Frontal cortex (tissue), 4 donors: ENCODE results near the gene PLG. TPM values are rescaled to one million over a fixed set of nuclear protein-coding genes. Genes with fewer than 3 reads are reported as not detected.
"Not testable (repeated sequence)": the region's sequence is repeated elsewhere in the genome, so short reads cannot be mapped to it uniquely, and the experiment has no call there.

Experiments
- DNase-seq, 2 donors: peaks; one replicate each; pipeline ENCODE4 v3.0.0; 2012; ENCODE audit warnings: low spot score in 2 of 2
- FAIRE-seq: peaks from 2 replicates; lab custom pipeline; 2012; peaks lifted over from hg19 to GRCh38; lab: Jason Lieb, UNC
- total RNA-seq: library from RNA; depleted of rRNA; stranded (reverse); fragments of >200 nt; gene quantifications from one replicate; pipeline ENCODE4 v1.2.3, GENCODE V29; 2014
- donor health status: control.
- donor health status: control.
- donor health status: control.

PLG gene
- total RNA-seq, 1 donor from 2014 or later, result not detected

DNA sequence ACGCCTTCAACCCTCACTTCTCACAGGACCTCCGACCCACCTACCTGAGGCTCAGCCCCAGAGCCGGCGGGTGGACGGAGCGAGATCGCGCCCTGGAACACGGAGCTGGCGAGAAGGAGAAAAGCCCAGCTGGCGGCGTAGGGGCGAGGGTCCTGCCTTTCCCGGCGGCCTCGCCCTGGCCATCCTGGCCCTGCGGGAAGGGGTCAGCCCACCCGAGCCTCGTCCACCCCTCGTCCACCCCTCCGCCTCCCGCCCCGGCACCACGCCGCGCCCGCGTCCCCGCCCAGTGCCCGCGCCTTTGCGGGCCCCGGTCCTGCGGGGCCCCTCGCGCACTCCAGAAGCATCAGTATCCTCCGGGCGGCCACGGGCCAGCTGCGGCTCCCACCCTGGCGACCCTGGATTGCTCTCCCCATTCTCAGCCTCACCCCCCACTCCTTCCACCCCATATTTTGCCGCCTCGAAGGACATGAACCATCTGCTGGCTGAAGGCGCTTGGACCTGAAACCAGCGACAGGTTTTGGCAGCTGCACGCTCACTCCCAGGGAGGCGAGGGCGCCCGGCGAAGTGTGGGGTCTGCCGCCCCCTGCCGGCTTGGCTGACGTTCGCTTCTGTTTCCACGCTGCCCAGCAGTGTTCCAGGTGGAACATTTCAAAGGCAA is 65.1 kb downstream of the PLG start:
- FAIRE-seq, result no peak

DNA sequence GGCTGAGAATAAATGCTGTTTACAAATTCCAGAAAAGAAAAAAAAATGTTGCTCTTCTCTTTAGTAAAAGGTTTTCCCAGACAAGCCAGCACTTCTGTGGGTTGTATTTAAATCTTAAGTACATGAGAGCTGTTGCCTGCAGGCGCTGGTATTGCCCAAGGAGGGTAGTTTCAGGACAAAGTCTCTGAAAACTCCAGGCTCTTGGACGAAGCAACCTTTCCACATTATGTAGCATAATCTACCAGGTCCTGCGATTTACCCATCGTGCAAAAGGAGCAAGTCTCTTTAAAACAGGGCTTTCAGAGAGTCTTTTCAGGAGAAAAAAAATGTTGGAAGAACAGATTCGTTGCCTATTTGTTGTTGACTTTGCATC is 65.6 kb downstream of the PLG start:
- no peak for FAIRE-seq

More for the DNA sequence above, 65.1 kb downstream of the PLG start:
- peak; percentile 60 to 69 for DNase-seq

DNA sequence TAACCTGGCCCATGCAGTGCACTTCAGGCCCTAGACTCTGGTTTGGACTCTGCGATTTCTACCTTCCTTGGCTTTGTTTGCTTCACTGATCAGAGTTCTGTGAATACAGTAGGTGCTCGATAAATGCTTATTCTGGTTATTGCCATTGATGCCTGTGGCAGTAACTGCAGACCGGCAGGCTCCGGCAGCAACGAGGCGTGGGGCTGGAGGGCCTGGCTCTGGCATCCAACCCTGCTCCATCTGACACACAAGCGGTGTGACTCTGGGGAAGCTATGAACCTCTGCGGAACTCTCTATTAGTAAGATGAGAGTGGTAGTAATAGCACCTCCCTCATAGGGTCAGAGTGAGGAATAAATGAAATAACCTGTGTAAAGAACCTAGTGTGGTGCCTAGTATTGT is 66.1 kb downstream of the PLG start:
- no peak for FAIRE-seq
- DNase-seq, result no peak

More for the DNA sequence above, 65.6 kb downstream of the PLG start:
- DNase-seq, result no peak

DNA sequence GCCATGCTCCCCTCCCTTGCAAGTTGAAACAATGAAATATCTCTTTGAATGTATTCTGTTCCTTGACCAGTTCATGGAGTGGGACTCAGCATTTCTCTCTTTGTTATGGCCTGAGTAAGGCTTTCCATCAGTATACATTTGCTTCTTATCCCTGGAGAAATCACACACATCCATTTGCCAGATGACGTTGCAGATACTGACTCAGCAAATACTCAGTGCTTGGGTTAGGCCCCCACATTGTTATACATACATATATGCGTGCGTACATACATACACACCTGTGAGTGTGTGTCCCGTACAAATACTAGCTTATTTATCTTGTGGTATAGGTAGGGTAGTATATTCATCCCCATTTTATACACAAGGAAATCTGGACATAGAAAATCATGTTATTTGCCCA is 72.4 kb downstream of the PLG start:
- DNase-seq (no peak), FAIRE-seq (no peak)

DNA sequence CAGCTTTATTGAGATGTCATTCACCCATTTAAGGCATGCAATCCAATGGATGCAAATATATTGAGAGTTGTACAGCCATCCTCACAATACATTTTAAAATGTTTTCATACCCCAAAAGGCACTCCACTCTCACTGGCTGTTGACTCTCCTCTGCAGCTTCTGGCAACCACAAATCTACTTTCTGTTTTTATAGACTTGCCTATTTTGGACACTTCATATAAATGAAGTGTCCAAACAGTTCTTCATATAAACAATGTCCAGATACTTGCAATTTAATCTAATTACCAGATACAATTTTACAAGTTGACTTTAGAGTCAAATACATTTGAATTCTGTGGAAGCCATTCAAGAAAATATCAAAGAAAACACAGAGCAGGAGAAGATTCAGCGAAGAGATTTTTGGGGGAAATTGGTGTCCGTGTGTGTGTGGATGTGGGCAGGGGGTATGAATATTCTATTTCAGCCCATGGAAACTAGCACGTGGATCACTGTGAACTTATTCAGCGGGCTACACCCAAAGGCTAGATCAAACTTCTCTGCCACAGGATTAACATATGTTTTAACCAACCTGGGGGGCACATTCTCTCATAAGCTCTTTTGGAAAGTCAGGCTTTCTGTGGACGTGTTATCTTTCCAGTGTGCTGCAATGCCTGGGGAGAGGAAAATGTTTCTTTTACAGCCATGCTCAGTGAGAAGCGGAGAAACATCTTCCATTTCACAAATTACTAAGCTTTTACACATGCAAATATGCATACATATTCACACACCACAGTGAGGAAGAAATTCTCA is 73.9 kb downstream of the PLG start:
- DNase-seq (no peak), FAIRE-seq (no peak)

DNA sequence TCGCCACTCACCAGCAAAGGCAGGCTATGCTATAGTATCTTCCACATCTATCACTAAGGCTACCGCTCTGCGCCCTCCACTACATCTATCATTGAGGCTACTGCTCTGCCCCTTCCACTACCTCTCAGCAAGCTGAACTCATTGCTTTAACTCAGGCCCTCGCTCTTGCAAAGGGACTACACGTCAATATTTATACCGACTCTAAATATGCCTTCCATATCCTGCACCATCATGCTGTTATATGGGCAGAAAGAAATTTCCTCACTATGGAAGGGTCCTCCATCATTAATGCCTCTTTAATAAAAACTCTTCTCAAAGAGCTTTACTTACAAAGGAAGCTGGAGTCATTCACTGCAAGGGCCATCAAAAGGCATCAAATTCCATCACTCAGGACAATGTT is 77.1 kb downstream of the PLG start:
- not testable (repeated sequence) for FAIRE-seq, DNase-seq

DNA sequence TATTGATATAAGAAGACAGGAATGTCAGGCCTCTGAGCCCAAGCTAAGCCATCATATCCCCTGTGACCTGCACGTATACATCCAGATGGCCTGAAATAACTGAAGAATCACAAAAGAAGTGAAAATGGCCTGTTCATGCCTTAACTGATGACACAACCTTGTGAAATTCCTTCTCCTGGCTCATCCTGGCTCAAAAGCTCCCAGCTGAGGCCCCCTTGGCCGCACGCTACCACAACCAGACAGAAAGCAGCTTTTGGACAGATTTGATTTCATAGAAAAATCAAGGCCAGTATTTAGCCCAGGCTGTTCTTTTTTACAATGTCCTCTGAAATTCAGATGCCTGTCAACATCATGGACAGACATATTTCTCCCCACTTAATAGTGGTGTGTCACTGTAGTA is 78.6 kb downstream of the PLG start:
- DNase-seq, FAIRE-seq: not testable (repeated sequence)

DNA sequence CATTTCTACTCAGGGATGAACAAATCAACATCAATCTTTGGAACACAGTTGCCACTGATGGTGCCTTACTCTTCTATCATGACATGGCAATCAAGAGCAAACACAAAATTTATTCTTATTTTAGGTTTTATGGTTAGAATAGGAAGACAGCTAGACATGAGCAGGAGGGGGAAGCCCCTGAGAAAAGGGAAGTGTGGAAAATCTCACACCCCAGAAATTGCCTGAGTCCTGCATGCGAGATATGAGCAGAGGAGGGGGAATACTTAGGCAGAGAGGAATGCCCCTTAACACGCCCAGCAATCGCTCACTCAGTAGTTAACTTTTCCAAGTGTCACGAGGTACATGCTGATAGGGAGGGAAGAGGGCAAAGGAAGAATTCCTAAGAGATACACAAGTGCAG is 79.3 kb downstream of the PLG start:
- no peak for FAIRE-seq
- DNase-seq, result no peak

DNA sequence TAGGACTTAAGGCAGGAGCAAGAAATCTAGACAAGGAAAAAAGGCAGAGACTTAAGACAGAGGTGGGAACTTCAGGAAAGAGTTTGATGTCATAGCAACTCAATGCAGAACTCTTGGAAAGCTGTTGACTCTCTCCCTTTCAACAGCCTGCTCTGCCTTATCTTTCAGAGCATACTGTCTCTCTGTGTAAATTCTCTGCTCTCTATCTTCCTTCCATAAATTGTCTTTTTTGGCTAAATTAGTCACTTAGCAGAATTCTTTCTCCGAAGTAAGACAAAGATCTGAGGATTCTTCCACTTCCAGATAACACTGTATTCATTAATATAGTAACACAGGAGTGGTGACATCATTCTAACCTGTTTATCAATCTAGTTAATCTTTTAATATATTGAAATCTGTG is 80.2 kb downstream of the PLG start:
- FAIRE-seq (no peak), DNase-seq (no peak)

DNA sequence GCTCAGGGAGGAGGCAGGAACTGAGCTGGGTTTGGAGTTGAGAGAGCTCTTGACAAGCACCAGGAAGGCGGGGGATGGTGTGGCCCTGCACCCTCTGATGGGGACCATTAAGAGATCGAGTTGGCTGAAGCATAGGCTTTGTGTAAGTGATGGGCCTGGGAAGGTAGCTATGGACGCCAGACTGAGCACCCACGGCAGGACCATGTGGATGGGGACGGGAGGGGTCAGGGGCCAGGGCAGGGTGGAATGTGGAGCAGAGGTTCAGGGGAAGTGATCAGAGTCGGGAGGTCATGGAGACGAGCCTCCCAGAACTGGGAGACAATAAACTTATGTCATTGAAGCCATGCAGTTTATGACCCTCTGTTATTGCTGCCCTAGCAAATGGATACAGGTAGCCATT is 81.7 kb downstream of the PLG start:
- no peak for FAIRE-seq

DNA sequence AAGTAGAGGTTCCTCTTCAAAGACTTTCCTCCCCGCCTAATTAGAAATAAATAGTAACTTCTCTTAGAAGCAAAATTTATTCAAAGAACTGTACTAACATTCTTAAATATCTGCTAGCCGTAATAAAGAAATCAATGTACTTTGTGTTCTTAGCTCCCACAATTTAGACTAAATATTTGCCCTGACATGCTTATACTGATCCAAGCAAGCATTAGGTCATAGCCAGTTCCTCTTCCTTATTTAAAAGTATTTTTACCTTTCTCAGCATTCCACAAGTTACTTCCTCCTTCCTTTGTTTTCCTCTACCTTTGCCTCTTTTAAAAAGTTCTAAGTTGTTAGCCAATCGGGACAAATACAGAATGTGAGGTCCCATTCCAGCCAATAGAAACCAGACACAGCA is 86.1 kb downstream of the PLG start:
- not testable (repeated sequence) for DNase-seq, FAIRE-seq

More for the DNA sequence above, 81.7 kb downstream of the PLG start:
- DNase-seq, result no peak

DNA sequence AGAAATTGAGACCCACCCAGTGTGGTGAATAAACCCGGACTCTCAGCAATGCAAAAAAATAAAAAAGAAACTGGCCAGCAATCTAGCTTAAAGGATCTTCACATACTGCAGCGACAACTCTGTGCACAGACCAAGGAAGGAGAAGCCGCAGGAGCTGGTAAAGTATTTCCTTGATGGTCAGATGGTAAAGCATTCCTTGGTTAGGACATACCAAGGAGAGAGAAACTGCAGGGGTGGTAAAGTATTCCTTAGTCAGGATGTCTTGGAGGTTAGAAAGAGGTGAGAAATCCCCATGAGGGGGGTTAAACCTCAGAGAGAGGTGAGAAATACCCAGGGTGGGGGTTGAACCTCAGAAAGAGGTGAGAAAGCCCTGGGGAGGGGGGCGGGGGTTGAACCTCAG is 86.8 kb downstream of the PLG start:
- no peak for DNase-seq
- FAIRE-seq, result no peak

DNA sequence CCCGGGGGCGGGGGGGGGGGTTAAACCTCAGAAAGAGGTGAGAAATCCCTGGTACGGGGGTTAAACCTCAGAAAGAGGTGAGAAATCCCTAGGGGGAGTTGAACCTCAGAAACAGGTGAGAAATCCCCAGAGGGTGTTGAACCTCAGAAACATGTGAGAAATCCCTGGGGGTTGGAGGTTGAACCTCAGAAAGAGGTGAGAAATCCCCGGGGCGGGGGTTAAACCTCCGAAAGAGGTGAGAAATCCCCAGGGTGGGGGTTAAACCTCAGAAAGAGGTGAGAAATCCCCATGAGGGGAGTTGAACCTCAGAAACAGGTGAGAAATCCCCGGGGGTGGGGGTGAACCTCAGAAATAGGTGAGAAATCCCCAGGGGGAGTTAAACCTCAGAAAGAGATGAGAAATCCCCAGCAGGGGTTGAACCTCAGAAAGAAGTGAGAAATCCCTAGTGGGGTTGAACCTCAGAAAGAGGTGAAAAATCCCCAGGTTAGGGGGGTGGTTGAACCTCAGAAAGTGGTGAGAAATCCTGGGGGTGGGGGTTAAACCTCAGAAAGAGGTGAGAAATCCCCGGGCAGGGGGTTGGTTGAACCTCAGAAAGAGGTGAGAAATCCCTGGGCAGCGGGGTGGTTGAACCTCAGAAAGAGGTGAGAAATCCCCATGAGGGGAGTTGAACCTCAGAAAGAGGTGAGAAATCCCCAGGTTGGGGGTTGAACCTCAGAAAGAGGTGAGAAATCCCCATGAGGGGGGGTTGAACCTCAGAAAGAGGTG is 87.4 kb downstream of the PLG start:
- FAIRE-seq (no peak), DNase-seq (no peak)

DNA sequence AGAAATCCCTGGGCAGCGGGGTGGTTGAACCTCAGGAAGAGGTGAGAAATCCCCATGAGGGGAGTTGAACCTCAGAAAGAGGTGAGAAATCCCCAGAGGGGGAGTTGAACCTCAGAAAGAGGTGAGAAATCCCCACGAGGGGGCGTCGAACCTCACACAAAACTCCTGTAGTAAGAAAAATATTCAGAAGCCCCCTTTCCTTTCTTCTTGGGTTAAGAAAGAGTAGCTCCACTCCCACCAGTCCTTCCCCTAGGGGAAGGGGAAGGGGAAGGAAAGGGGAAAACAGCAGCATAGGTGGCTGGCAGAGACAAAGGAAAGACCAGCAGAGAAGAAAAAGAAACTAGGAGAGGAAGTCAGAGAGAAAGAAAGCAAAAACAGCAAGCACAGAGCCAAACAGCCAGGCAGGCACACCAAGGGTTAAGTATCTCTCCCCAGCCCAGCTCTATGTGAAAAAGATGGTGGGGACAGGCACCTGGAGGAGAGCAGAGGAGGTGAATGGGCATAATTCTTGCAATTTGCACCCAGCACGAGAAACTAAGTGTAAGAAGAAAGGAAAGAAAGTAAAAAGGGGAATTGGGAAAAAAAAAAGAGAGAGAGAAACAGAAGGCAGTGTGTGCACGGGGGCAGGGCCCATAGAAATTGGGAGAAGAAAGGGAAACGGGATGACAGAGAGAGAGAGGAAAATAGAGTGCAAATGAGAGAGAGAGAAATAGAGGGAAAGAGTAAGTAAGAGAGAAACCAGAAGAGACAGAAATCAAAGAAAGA is 88.2 kb downstream of the PLG start:
- DNase-seq, result no peak
- FAIRE-seq, result no peak

DNA sequence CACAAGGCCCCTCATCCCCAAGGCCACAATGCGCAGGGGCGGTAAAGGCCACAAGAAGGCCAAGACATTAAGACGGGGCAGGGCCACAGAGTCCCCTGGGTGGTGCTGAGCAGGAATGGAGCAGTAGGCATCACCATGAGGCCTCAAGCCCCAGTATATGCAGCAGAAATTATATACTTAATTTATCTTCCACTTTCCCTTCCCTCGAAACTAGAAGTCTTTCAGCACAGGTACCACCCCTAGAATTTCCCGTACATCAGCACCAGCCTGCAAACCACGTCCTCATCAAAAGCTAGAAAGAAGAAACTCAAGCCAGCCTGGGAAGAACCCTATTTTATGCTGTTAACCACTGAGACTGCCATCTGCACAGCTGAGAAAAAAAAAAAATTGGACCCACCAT is 89.4 kb downstream of the PLG start:
- no peak for FAIRE-seq
- DNase-seq, result no peak

DNA sequence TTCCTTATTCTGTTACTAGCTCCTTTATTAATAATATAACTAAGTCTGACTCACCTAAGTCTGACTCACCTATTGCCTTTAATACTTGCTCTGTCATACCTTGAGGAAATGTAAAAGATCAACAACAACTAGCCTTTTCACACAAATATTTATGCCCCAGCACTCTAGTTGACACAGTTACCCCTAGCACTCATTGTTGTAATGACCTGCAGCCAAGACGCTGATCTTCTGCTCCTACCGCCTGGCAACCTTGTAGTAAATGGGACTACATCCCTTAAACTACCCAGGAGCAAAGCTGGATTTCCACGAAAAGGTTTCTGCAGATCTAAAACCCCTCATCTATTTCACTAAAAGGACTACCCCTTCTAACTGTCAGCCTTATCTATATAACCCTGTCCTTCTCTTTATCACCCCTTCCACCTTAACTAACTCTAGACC is 90.0 kb downstream of the PLG start:
- no peak for DNase-seq
- no peak for FAIRE-seq

DNA sequence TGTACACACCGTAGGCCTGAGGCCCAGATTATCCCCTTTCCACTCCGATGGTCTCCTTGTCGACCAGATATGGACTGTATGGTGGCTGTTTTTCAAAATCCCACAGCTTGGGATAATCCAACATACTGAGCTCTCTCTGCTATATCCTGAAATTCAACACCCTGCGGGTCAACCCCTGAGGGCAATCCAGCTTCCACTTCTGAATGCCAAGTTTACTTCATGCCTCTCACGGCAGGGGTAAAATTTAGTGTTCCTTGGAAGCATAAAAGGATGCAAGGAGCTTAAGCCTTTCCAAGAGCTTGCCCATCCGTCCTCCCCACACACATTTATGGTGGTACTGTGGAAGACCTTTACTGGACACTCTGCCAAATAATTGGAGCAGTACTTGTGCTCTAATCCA is 90.7 kb downstream of the PLG start:
- no peak for DNase-seq
- FAIRE-seq, result no peak

DNA sequence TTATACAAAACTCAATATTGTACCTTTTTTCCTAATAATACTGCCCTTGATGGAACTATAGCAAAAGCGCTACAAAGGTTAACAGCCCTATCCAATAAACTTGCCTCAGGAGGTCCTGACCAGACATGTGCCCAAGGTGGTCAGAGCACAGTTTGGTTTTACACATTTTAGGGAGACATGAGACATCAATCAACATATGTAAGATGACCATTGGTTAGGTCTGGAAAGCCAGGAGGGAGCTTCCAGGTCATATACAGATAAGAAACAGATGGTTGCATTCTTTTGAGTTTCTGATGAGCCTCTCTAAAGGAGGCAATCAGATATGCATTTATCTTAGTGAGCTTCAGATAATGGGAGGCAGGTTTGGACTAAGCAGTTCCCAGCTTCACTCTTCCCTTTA is 91.6 kb downstream of the PLG start:
- DNase-seq (no peak), FAIRE-seq (no peak)

DNA sequence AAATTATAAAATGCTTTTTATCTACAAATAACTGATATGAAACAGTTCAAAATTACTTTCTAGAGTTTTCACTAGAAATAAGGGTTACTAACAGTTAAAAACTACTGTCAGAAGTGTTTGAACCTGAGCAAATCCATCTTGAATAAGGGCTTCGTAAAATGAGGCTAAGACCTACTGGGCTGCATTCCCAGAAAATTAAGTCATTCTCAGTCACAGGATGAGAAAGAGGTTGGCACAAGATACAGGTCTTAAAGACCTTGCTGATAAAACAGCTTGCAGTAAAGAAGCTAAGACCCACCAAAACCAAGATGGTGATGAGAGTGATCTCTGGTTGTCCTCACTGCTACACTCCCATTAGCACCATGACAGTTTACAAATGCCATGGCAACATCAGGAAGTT is 93.7 kb downstream of the PLG start:
- DNase-seq (no peak), FAIRE-seq (no peak)

DNA sequence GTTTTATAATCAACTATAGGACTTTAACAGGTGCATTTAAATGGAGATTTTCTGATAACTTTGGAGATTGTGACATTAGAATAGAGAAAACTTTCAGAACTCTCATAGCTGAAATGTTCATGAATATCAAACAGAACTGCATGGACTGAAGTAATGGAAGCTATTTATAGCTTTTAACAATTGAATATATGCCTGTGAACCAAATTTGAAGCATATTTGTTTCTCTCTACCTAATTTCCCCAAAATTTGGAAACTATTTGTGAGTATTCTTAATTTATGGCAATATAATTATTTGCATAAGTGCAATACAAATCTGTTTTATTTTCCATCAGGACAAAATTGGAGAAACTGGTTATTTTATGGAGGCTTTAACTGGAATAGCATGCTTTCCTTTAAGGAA is 96.6 kb downstream of the PLG start:
- FAIRE-seq, result no peak
- DNase-seq, result no peak
